GM18517 (cell line): Measurements from ENCODE around the gene TXNL4A.
"Not testable (repeated sequence)": the region's sequence is repeated elsewhere in the genome, so short reads cannot be mapped to it uniquely, and the experiment has no call there.

Experiments used
- ATAC-seq: cut with Tn5 transposase; IDR thresholded peaks from one replicate; pipeline ENCODE4 v1.9.1; 2021; ENCODE audit warnings: mild to moderate bottlenecking, moderate library complexity; ENCODE audit not compliant: unreplicated experiment

TXNL4A gene, protein sequence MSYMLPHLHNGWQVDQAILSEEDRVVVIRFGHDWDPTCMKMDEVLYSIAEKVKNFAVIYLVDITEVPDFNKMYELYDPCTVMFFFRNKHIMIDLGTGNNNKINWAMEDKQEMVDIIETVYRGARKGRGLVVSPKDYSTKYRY

DNA sequence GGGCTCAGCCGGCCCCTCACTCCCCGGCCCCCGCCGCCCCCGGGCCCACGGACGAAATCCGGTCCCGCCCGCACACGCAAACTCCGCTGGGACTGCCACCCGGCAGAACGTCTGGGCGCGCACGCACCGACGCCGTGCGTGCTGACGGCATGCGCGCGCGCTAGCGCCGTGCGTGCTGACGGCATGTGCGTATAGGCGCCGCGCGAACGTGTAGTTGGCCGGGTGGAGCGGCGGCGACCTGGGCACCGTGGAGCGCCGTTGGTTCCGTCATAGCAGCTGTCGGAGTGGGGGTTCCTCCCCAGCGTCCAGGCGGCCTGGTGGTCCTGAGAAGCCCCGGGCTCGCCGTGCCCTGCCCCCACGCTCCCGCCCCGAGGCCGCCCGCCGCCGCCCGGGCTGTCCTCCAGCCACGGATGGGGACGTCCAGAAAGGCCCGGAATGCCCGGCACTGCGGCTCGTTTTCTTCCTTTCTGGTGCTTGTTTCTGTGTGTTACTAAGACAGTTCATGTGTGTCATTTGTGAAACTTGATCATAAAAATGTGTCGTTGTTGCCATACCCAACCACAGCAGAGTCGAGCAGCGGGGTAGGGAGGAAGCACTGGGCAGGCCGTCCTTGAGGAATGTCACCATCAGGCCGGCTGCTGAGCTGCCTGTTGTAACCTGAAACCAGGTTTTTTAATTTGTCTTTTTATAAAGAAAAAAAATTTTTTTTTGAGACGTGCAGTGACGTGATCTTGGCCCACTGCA, at the start of gene TXNL4A:
Gene TXNL4A (minus strand): TSS at position 113 of the 744 bp plus-strand sequence. CDS start 171 bp downstream, outside the sequence.
- peak; percentile 86 for ATAC-seq

DNA sequence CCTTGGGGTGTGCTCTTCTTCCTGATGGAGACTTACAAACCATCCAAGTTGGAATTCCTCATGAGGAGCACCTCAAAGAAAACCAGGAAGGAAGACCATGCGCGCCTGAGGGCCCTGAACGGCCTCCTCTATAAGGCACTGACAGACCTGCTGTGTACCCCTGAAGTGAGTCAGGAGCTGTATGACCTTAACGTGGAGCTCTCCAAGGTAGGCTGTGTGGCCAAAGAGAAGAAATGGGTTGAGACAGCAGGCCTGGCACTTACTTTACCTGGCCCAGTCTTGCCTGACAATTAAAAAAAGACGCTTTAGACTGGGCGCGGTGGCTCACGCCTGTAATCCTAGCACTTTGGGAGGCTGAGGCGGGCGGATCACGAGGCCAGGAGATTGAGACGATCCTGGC, 48.9 kb upstream of the TXNL4A start:
- no peak for ATAC-seq

DNA sequence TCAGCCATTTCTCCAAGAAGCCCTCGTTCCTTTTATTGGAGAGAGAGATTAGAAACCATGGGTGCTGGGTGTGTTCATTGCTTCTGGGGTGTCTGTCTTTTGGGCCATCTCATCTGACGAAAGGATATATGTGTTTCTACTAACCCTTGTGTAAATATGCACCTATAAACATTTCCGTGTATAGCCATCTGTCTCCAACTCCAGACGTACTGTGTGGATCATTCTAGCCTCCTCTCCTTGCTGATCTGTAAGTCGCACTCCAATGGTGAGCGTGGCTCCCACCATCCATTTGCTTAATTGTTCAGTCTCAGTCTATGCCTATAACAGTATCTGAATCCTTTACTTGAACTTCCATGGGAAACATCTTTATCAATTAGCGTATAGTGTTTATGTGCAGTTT, 47.6 kb upstream of the TXNL4A start:
- ATAC-seq: no peak

DNA sequence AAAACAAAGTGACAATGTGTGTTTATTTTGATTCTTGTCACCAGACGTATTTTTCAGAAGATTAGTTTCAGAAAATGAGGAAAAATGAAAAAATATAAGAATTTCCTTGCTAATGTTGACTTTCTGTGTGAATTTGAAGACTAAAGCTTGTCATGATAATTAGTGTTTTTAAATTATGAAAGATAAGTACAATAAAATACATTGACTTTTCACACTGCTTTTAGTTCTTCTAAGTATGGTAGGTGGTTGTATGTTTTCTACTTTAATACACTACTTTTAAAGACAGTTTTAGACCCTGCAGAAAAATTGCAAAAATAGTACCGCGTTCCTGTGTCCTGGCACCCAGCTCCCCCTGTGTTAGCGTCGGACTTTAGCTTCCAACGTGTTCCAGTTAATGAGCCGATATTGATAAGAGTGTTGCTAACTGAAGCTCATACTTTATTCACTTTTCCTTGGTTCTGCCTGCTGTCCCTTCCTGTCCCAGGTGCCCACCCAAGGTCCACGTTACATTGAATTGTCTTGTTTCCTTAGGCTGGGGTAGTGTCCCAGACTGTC, 46.6 kb upstream of the TXNL4A start:
- ATAC-seq: no peak

DNA sequence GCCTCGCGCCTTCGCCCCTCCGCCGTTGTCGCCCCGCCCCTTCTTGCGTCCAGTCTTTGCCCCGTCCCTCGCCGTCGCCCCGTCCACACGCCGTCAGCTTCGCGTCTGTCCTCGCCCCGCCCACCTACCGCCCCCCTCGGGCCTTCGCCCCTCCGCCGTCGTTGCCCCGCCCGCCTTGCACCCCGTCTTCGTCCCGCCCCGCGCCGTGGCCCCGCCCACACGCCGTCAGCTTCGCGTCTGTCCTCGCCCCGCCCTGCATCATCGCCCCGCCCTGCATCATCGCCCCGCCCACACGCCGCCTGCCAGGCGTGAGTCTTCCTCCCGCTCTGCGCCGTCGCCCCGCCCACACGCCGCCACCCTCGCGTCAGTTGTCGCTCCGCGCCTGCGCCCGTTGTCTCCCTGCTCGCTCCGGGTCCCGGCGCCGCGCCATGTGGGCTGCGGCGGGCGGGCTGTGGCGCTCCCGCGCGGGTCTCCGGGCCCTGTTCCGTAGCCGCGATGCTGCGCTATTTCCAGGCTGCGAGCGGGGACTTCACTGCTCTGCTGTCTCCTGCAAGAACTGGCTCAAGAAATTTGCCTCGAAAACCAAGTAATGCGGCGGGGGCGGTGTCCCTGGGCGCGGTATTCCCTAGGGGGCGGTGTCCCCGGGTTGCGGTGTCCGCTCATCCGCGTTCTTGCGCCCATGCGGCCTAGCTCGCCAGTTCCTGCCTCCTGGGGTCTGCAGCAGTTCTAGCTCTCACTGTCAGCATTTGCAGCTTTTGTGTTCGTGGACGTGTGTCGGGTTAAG, 45.9 kb upstream of the TXNL4A start, which contains the start of gene RBFA:
Gene RBFA (plus strand): TSS at position 367 of the 784 bp plus-strand sequence. CDS start 62 bp downstream, at position 429.
- ATAC-seq: peak; percentile 67

DNA sequence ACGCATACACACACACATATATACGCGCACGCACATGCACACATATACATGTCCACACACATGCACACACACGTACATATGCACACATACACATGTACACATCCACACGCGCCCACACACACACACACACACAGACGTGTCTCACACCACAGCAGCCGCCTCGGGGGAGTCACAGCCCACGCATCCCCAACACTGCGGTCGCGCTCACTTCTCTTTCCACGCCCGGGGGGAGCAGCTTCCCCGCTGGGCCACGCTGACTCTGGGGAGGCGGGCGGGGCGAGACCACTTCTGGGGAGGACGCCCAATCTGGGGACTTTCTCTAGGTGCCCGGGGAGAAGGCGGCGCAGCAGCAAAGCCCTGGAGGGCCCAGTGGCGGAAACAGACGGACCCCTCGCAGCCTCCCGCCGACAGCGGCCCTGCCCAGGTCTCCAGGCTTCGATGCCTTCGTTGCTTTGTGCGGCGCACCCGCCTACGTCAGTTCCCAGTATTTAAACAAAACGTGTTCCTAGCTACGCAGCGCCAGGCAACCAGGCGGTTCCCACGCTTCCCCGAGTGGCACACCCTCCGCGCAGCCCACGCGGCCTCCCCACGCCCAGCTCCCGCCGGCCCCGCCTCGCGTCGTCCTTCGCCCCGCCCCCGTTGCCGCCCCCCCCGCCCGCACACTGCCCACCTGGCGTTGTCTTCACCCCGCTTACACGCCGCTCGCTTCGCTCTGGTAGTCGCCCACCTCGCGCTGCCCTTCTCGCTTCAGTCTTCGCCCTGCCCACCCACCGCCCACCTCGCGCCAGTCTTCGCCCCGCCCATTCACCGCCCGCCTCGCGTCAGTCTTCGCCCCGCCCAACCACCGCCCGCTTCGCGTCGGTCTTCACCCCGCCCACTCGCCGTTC, 45.1 kb upstream of the TXNL4A start:
- peak; percentile 59 for ATAC-seq

DNA sequence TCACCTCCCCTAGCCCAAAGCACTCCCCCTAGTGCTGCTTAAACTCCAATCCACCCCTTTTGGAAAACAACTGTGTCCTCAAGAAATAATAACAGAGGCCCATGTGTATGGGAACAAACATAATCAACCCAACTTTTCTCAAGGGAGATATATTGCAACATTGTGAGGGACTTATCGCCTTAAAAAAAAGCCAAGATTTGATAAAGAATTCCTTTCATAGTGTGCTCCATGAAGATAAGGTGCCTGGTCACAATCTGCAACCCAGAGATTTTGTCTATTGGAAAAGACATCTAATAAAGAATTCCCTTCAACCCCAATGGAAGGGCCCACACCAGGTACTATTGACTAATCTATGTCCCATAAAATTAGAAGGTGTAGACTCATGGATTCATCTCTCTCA, 41.3 kb upstream of the TXNL4A start:
- no peak for ATAC-seq

DNA sequence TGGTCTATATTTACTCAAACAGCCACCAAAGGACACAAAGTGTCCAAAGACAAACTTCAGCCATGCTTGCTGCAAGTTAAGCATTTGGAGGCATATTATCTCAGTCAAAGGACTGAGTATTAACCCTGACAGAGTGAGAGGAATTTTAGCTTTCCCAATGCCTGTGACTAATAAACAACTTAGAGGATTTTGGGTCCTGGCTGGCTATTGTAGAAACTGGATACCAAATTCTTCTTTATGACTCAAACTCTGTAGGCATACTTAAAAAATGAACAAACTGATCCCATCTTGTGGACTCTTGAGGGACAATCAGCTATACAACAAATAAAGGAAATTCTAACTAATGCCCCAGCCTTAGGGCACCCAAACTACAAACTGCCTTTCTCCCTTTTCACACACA, 39.4 kb upstream of the TXNL4A start:
- not testable (repeated sequence) for ATAC-seq

DNA sequence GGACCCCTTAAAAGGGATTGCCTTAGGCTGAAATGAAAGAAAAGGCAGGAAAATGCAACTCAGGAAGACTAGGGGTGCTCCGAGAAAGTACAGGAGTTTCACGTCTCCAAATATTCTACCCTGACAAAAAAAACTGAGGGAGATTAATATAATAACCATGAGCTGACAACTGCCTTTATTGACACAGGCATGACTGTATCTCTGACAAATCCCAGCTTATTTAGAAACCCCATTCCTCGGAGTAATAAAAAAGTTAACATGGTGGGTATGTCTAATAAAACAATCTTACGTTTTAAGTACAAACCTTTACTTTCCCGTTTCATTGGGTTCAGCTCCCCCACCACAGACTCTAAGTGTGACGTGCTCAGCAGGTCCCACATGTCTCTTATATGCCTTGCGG, 38.0 kb upstream of the TXNL4A start:
- ATAC-seq: no peak

DNA sequence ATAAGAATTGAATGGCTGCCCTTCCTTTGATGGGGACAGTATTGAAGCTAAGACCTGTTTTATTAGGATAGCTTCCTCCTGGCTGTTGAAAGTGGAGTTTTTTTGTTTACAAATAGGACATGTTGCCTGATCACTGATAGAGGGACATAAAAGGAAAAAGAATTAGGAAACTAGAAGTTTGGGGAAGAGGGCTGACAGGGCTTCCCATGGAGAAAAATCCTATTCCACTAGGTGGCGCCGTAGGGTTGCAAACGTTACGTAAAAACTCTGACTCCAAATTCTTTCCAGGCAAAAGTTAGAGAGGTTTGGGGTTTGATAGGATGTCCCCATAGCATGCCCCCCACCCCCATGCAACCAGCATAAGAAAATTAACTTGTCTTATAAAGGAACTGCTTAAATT, 34.8 kb upstream of the TXNL4A start:
- ATAC-seq: no peak

DNA sequence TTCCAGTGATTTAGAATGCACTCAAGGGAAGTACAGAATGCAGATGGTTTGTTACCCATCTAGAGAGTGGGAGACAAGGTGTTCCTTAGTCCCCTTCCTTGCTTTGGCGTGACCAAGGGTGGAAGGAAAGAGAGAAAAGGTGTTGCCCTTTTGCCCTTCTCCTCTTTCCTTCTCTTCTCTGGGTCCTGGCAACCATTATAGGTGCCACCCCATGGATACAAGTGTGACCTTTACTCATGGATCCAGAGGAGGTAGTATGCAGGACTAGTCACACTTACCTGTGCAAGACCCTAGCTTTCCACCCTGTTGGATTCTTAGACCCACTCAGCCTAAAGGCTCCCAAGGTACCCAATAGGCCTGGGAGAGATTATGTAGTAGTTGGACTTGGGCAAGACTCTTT, 34.2 kb upstream of the TXNL4A start:
- no peak for ATAC-seq

DNA sequence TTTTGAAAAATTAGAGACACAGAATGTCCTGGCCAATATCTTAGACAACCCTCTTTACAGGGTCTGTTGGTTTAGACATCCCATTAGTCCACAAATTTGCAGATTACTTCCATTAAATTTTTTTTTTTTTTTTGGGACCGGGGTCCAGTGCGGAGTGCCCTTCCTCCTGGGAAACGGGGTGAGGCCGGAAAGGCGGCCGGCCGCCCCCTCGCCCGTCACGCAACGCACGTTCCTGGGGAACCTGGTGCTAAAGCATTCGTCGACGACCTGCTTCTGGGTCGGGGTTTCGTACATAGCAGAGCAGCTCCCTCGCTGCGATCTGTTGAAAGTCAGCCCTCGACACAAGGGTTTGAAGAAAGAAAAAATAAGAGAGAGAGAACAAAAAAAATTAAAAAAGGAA, 24.4 kb upstream of the TXNL4A start:
- ATAC-seq: no peak

DNA sequence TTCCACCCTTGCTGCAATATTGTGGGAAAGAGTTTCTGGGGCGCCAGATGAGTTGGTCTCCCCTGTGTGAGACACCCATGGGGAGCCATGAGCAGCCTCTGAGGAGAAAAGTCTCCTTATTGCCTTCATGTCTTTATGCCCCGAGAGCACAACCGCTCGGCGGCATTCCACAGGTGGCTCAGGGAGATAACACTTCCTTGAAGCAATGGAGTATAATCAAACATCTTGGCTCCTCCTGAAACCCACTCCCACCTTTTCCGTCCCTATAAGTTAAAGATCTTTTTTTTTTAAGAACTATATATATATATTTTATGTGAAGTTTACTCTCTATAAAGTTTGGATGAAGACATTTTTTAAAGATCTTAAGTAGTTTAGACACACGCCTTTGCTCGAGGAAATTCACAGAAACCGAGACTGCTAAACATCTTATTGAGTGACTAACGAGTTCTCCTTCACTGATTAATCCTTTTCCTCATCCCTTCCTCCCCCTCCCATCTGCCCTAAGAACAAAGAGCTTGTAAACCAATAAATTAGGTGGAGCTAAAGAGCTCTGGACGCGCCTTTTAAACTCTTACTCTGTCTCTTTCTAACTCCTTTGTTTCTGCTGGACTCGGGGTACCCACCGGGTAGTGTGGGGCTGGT, 23.3 kb upstream of the TXNL4A start:
- ATAC-seq: not testable (repeated sequence)

DNA sequence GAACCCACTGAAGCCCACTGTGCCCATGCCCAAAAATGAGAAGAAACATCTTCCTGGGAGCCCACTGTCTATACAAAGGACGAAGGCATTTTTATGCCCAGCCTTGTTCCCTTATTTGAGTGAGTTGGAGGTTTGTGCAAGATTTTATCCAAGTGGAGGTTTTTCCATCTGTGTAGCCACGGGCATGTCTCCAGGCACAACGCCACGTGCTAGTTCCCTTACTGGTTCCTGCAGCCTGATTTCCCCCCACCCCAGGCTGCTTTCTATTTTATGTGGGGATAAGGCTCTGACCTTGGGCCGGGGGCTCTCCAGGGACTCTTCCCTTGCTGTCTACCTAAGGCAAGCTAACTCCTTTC, 22.2 kb upstream of the TXNL4A start:
- no peak for ATAC-seq

DNA sequence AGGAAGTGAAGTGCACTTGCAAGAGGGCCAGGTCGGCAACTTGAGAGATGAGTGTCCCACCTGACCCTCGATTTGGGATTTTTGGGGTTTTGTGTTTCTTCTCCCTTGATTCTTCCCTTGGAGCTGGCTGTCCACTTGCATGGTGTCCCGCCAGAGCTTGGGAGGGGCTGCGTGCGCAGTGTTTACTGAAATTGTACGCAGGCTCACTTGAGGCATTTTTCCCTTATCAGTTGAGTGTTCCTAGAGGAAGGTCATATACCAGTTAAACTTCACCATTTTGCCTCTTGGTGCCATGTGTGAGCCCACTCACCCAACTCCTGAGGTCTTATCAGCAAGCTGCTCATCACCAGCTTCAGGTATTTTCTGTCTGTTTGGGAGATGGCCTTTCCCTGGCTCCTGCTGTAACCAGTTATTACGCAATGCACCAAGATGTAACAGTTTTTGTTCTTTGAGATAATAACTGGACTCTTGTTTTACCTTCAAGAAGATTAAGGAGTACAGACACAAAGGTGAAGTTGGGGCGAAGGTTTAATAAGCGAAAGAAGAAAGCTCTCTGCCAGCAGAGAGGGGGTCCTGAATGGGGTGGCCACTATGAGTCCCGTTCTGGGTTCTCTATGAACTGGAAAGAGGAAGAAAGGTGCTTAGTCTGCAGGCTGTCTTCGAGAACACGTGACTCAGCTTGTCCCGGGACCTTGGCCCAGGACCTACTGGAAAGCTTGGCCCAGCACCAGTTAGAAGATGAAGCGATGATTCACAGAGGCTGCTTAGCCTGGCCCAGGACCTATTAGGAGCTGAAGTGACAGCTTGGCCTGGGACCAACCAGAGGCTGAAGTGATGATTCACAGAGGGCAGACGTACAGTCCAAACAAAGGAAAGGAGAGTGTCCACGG, 21.5 kb upstream of the TXNL4A start:
- no peak for ATAC-seq

DNA sequence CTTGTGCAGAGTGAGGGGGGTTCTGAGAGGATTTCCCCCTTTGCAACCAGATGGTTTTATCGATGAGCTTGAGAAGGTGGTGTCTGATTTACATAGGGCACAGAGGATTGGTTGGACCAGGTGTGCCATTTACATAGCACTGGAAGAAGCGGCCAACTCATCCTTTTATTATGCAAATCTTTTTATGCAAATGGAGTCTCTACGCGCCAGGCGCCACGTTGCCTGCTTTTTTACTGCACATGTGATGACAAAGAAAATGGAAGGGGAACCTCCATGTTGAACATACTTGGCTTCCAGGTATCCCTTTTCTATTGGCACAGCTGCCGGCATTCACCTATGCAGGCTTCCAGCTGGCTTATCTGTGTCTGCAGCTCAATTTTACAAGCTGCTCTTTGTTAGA, 18.4 kb upstream of the TXNL4A start:
- ATAC-seq: no peak

DNA sequence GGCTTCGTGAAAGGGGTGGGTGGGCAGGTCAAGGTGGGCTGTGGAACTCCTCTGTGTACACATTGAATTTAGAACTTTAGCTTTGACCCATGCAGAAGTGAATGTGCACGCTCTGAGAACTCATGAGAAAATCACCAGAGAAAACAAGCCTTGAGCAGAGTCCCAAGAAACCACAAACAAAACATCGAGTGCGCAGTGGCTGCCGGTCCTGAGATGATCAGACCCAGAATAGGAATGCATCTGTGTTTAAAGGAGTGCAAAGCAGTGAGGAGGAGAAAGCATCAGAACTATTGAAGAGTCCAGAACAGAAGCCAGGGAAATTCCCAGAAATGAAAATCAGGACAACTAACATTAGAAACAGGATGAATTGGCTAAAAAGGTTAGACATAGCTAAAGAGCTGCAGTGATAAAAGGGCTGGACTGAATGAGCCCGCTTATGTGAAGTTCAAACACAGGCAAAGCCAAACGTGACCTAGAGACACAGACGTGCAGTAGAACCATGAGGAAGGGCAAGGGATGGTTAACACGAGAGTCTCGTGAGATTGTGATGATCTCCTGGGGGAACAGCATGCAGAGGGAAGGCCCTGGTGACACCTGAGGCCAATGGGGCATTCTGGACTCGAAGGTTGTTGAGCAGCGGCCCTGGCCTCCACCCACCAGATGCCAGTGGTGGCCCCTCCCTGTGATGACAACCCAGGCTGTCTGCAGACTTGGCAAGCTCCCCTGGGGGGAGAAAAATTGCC, 16.4 kb upstream of the TXNL4A start:
- no peak for ATAC-seq

DNA sequence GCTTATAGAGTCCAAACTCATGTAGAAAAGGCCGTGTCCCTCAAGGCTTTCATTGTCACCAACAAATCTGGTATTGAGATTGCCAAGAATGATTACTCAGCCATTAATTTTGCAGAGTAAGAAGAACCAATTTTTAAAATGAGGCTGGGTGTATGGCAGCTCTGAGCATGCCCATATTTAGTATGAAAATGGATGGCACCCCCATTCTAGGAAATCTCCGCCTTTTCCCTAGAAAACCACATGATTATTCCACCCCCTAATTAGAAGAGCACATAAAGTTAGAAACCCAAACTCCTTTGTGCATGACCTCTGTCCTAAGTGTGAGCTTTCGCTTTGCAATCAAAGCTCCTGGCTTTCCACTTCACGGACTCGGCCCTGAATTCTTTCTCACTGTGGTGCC, 14.1 kb upstream of the TXNL4A start:
- no peak for ATAC-seq

DNA sequence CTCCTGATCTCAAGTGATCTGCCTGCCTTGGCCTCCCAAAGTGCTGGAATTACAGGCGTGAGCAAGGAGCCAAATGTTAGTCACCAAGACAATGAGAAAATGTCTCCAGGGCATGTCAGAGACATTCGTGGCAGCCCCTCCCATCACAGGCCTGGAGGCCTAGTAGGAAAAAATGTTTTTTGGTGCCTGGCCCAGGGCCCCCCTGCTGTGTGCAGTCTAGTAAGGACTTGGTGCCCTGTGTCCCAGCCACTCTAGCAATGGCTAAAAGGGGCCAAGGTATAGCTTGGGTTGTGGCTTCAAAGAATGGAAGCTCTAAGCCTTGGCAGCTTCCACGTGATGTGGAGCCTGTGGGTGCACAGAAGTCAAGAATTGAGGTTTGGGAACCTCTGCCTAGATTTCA, 12.5 kb upstream of the TXNL4A start:
- ATAC-seq: no peak
